ENCODE data around the gene SLC7A7. TPM values are rescaled to one million over a fixed set of nuclear protein-coding genes. Genes with fewer than 3 reads are reported as not detected.

Gene SLC7A7
- total and polyA plus RNA-seq, 7 donors, result 0.93 to 2.6 (median 1.8) TPM

- H3K4me3 ChIP-seq, result no peak overlapping the region
- no peak for TF ChIP-seq CTCF (IDR thresholded peaks at IDR 0.05)
- peaks cover 40% of the 10 kb centered on the region for H3K4me1 ChIP-seq
- intact Hi-C loops (cut with DNase I), result no loop called here
- DNase-seq, result no peak
- 79 to 91% (median 84%) methylated on average over 10 to 11 of the region's 11 CpGs for WGBS, 3 donors
- H3K36me3 ChIP-seq (ENCODE audit: insufficient read depth in 1 of 2, low read depth in 1 of 2), result peaks cover 0 to 16% of the 10 kb centered on the region in 2 donors
- no peak overlapping the region for H3K27ac ChIP-seq
- no peaks in the 10 kb centered on the region for H3K9me3 ChIP-seq
- ATAC-seq, result no peak
- H3K27me3 ChIP-seq (ENCODE audit: insufficient read depth in 3 of 3, low read length in 2 of 3), result no peaks in the 10 kb centered on the region
These were observed 31.6 kb upstream of the SLC7A7 start for GRCh38 chr14:22846811-22847307.

- Histone ChIP-seq H3K27ac (no peak overlapping the region), H3K9me3 (no peaks in the 10 kb centered on the region), H3K27me3 (ENCODE audit: insufficient read depth in 3 of 3, low read length in 2 of 3) (no peaks in the 10 kb centered on the region), H3K4me1 (peaks cover 32% of the 10 kb centered on the region), H3K4me3 (no peak overlapping the region), H3K36me3 (ENCODE audit: insufficient read depth in 1 of 2, low read depth in 1 of 2) (peaks cover 0 to 24% of the 10 kb centered on the region in 2 donors)
- intact Hi-C loops (cut with DNase I), result no loop called here
- TF ChIP-seq CTCF (IDR thresholded peaks at IDR 0.05), result no peak
- WGBS, 3 donors, result 85 to 86% (median 86%) methylated on average over 23 to 26 of the region's 26 CpGs
- DNase-seq, result no peak
- no peak for ATAC-seq
These were observed 30.8 kb upstream of the SLC7A7 start for GRCh38 chr14:22845821-22846625.

GRCh38 chr14:22845103-22845394, 29.8 kb upstream of the SLC7A7 start:
- DNase-seq, result no peak
- intact Hi-C loops (cut with DNase I), result no loop called here
- no peak for TF ChIP-seq CTCF (IDR thresholded peaks at IDR 0.05)
- H3K27me3 ChIP-seq (ENCODE audit: insufficient read depth in 3 of 3, low read length in 2 of 3), result no peaks in the 10 kb centered on the region
- no peak overlapping the region for H3K27ac ChIP-seq
- no peak for ATAC-seq
- no peak overlapping the region for H3K4me3 ChIP-seq
- WGBS, 3 donors, result 87 to 90% (median 89%) methylated on average over 9 of the region's 9 CpGs
- peaks cover 0 to 24% of the 10 kb centered on the region in 2 donors for H3K36me3 ChIP-seq (ENCODE audit: insufficient read depth in 1 of 2, low read depth in 1 of 2)
- H3K4me1 ChIP-seq, result peaks cover 22% of the 10 kb centered on the region
- H3K9me3 ChIP-seq, result no peaks in the 10 kb centered on the region

DNA sequence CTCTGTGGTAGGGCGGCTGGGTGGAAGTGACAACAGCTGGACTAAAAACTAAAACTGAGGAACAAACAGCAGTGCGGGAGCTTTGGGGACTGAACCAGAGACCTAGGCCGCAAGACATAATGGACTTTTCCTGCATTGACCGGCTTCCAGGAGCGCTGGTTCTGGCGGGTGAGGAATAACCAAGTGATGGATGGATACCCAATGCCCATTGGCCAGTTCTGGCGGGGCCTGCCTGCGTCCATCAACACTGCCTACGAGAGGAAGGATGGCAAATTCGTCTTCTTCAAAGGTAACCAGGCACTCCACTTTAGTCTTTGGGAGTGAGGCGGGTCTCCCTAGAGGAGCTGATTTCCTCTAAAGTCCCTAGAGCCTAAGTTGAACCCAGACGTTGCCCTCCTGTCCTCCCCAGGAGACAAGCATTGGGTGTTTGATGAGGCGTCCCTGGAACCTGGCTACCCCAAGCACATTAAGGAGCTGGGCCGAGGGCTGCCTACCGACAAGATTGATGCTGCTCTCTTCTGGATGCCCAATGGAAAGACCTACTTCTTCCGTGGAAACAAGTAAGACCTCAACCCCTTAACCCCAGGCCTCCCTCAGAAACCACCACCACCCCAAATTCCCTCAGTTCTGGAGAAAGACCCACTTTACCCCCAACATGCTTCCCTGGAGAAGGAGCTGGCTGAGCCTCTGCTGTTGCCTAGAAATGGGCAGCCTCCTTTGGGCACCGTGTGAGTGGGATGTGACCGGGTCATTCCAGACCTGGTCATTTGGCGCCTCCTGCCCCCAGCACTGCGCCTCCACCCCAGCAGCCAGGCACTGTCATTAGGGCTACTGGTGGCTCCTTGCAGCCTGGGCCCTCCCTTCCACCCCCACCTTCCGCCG, 29.2 kb upstream of the SLC7A7 start:
- intact Hi-C loops (cut with DNase I), result no loop called here
- Histone ChIP-seq H3K9me3 (no peaks in the 10 kb centered on the region), H3K4me1 (peaks cover 16% of the 10 kb centered on the region), H3K4me3 (no peak overlapping the region), H3K27me3 (ENCODE audit: insufficient read depth in 3 of 3, low read length in 2 of 3) (no peaks in the 10 kb centered on the region), H3K36me3 (ENCODE audit: insufficient read depth in 1 of 2, low read depth in 1 of 2) (peaks cover 0 to 24% of the 10 kb centered on the region in 2 donors), H3K27ac (no peak overlapping the region)
- DNase-seq (no peak), ATAC-seq (no peak)
- WGBS, 3 donors, result 91 to 95% (median 94%) methylated on average over 22 of the region's 22 CpGs
- no peak for TF ChIP-seq CTCF (IDR thresholded peaks at IDR 0.05)

Data from psoas muscle (tissue), 8 donors.